A673 (cell line): ENCODE data around the gene USP12.

Experiments
- CTCF ChIP-seq: fragments of 300-800, 200-600 bp; sonication (generic); conservative IDR thresholded peaks from 2 replicates; pipeline ENCODE4 v1.5.1; 2017; ENCODE audit warnings: low read depth, mild to moderate bottlenecking, antibody characterized with exemption, low read length, moderate library complexity, mixed read lengths
- EZH2 ChIP-seq: fragments of 200-600 bp; sonication (generic); IDR thresholded peaks from 2 replicates; pipeline ENCODE4 v1.6.1; 2017; ENCODE audit warnings: borderline replicate concordance, low read depth, mild to moderate bottlenecking, mixed read lengths, antibody characterized with exemption, low read length; ENCODE audit not compliant: poor library complexity, severe bottlenecking

GRCh38 chr13:27083183-27083582, 88.4 kb downstream of the USP12 start:
- TF ChIP-seq EZH2 (no peak), CTCF (no peak)
